SU-DHL-6 (cell line): ENCODE data around the gene BRD2.

Experiments
- H2AFZ ChIP-seq: fragments of 200-600 bp; sonication (generic); 2 replicates; pipeline ENCODE4 v1.6.1; 2014; ENCODE audit warnings: low read depth, mild to moderate bottlenecking, moderate library complexity, mixed read lengths, antibody characterized with exemption, low read length; ENCODE audit not compliant: severe bottlenecking
- H3F3A ChIP-seq: fragments of 200-600 bp; shearing (Covaris generic); 2 replicates; pipeline ENCODE4 v1.6.0; 2016; ENCODE audit warnings: antibody characterized with exemption, mild to moderate bottlenecking; ENCODE audit not compliant: insufficient read depth
- H3K27ac ChIP-seq: fragments of 200-600 bp; sonication (generic); 2 replicates; pipeline ENCODE4 v1.5.1; 2016; ENCODE audit warnings: low read depth, mild to moderate bottlenecking, low read length, moderate library complexity, mixed read lengths
- H3K27me3 ChIP-seq: fragments of 200-600 bp; sonication (generic), shearing (Covaris generic); 2 replicates; pipeline ENCODE4 v1.6.0; 2014; ENCODE audit warnings: mild to moderate bottlenecking, low read length
- H3K36me3 ChIP-seq: fragments of 200-600 bp; sonication (generic); 2 replicates; pipeline ENCODE4 v1.6.1; 2014; ENCODE audit warnings: mild to moderate bottlenecking, low read length, mixed read lengths
- H3K4me2 ChIP-seq: fragments of 300-600, 200-600 bp; shearing (Covaris generic), sonication (generic); 2 replicates; pipeline ENCODE4 v1.6.0; 2014; ENCODE audit warnings: low read length, low read depth, mild to moderate bottlenecking; ENCODE audit not compliant: poor library complexity, severe bottlenecking
- H3K4me3 ChIP-seq: fragments of 200-600 bp; sonication (generic); 2 replicates; pipeline ENCODE4 v1.5.1; 2014; ENCODE audit warnings: antibody characterized with exemption, low read length, mild to moderate bottlenecking, mixed read lengths; ENCODE audit not compliant: insufficient read depth, poor library complexity, severe bottlenecking
- H3K79me2 ChIP-seq: fragments of 200-600 bp; sonication (generic); 2 replicates; pipeline ENCODE4 v1.6.1; 2014; ENCODE audit warnings: mild to moderate bottlenecking, low read length, moderate library complexity; ENCODE audit not compliant: insufficient read depth
- H3K9ac ChIP-seq: fragments of 200-600 bp; sonication (generic); 2 replicates; pipeline ENCODE4 v1.7.0; 2014; ENCODE audit warnings: mild to moderate bottlenecking, low read length
- H3K9me2 ChIP-seq: fragments of 200-600 bp; sonication (generic); replicated peaks from 2 replicates; pipeline ENCODE4 v1.6.1; 2014; ENCODE audit warnings: low read length; ENCODE audit not compliant: insufficient read depth
- H3K9me3 ChIP-seq: fragments of 200-600 bp; sonication (generic); 2 replicates; pipeline ENCODE4 v1.6.1; 2014; ENCODE audit warnings: low read length, mixed read lengths; ENCODE audit not compliant: insufficient read depth
- H4K20me1 ChIP-seq: fragments of 200-600 bp; sonication (generic); 2 replicates; pipeline ENCODE4 v1.6.1; 2014; ENCODE audit warnings: low read depth, mild to moderate bottlenecking, antibody characterized with exemption, low read length, moderate library complexity, mixed read lengths
- CTCF ChIP-seq: fragments of 200-600 bp; sonication (generic); IDR thresholded peaks from one replicate; pipeline ENCODE4 v1.5.1; 2017; ENCODE audit warnings: antibody characterized with exemption, mild to moderate bottlenecking, low read length, moderate library complexity; ENCODE audit not compliant: insufficient read depth, poor library complexity, severe bottlenecking
- EZH2phosphoT487 ChIP-seq: fragments of 200-600 bp; sonication (generic), shearing (Covaris generic); conservative IDR thresholded peaks from 2 replicates; pipeline ENCODE4 v1.6.1; 2018; ENCODE audit warnings: mild to moderate bottlenecking, antibody characterized with exemption, low read length, moderate library complexity, mixed read lengths

The BRD2 gene

GRCh38 chr6:32963866-32964265 lies 4.5 kb upstream of the BRD2 start:
- H4K20me1 ChIP-seq: no peaks in the 10 kb centered on the region
- no peak overlapping the region for H3K9ac ChIP-seq
- no peaks in the 10 kb centered on the region for H3K27me3 ChIP-seq
- H3K27ac ChIP-seq: no peak overlapping the region
- H3K9me3 ChIP-seq: no peaks in the 10 kb centered on the region
- H2AFZ ChIP-seq: no peak overlapping the region
- peak overlapping the region; percentile 13 for H3K4me2 ChIP-seq
- peaks cover 37% of the 10 kb centered on the region for H3F3A ChIP-seq
- TF ChIP-seq CTCF (no peak), EZH2phosphoT487 (no peak)
- no peaks in the 10 kb centered on the region for H3K9me2 ChIP-seq
- H3K79me2 ChIP-seq: peaks cover 40% of the 10 kb centered on the region
- 0 out of 2 replicates have a peak, but pooled peaks cover 6% of the 10 kb centered on the region for H3K36me3 ChIP-seq
- H3K4me3 ChIP-seq: no peak overlapping the region

GRCh38 chr6:32964776-32965175 lies 3.6 kb upstream of the BRD2 start:
- H3K4me2 ChIP-seq: no peak overlapping the region
- no peaks in the 10 kb centered on the region for H3K9me3 ChIP-seq
- 0 out of 2 replicates have a peak, but pooled peaks cover 6% of the 10 kb centered on the region for H3K36me3 ChIP-seq

GRCh38 chr6:32967151-32968091 lies 973 bp upstream of the BRD2 start:
- Histone ChIP-seq H3F3A (peaks cover 60% of the 10 kb centered on the region), H3K9me3 (no peaks in the 10 kb centered on the region), H3K27me3 (no peaks in the 10 kb centered on the region), H3K4me3 (peak overlapping the region; percentile 75), H3K36me3 (peaks cover 5% of the 10 kb centered on the region; the same call in 1 of the 2 replicates), H3K4me2 (peak overlapping the region; percentile 94), H3K27ac (peak overlapping the region; percentile 97), H2AFZ (peak overlapping the region; percentile 16), H3K9ac (peak overlapping the region; percentile 95), H3K79me2 (peaks cover 43% of the 10 kb centered on the region), H3K9me2 (no peaks in the 10 kb centered on the region), H4K20me1 (no peaks in the 10 kb centered on the region)
- peak; percentile 98 for TF ChIP-seq CTCF
- no peak for TF ChIP-seq EZH2phosphoT487

More at GRCh38 chr6:32964776-32965175, 3.6 kb upstream of the BRD2 start:
- H4K20me1 ChIP-seq: no peaks in the 10 kb centered on the region
- H3K27ac ChIP-seq: no peak overlapping the region
- peaks cover 50% of the 10 kb centered on the region for H3K79me2 ChIP-seq
- H3K4me3 ChIP-seq: no peak overlapping the region
- H3K9me2 ChIP-seq: no peaks in the 10 kb centered on the region
- H3K27me3 ChIP-seq: no peaks in the 10 kb centered on the region
- peaks cover 40% of the 10 kb centered on the region for H3F3A ChIP-seq
- no peak for TF ChIP-seq CTCF
- H2AFZ ChIP-seq: no peak overlapping the region
- no peak overlapping the region for H3K9ac ChIP-seq
